GM10266 (cell line): Measurements from ENCODE around the gene ADAM10.

Experiments
- DNase-seq: peaks from one replicate; pipeline ENCODE4 v3.0.0; 2012; ENCODE audit errors: extremely low spot score
- TF ChIP-seq, protein P1 (sequence below): IDR thresholded peaks from 2 replicates; pipeline ENCODE4 v1.5.1; 2012; ENCODE audit warnings: mild to moderate bottlenecking, low read depth; ENCODE audit not compliant: control insufficient read depth, insufficient read depth; ENCODE audit errors: missing control alignments

ADAM10 gene

GRCh38 chr15:58736018-58736643, 13.4 kb downstream of the ADAM10 start:
- DNase-seq: no peak
- TF ChIP-seq, protein P1, sequence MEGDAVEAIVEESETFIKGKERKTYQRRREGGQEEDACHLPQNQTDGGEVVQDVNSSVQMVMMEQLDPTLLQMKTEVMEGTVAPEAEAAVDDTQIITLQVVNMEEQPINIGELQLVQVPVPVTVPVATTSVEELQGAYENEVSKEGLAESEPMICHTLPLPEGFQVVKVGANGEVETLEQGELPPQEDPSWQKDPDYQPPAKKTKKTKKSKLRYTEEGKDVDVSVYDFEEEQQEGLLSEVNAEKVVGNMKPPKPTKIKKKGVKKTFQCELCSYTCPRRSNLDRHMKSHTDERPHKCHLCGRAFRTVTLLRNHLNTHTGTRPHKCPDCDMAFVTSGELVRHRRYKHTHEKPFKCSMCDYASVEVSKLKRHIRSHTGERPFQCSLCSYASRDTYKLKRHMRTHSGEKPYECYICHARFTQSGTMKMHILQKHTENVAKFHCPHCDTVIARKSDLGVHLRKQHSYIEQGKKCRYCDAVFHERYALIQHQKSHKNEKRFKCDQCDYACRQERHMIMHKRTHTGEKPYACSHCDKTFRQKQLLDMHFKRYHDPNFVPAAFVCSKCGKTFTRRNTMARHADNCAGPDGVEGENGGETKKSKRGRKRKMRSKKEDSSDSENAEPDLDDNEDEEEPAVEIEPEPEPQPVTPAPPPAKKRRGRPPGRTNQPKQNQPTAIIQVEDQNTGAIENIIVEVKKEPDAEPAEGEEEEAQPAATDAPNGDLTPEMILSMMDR: no peak

DNA sequence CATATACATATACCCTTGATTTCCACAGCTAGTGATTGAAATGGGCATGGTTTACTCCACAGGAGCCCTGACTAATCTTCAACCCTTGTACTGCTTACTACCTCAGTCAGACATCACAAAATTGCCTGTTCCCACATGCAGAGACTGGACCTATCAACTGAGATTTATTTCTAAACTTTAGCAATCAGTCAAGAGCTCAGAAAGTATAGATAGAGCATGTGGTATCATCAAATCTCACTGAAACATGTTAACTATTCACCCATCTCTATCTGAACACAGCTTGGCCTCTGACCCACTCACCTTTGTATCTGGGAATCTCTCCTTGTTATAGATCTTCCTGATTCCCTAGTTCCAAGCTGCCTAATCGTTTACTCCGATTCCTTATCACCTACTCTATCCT, 14.6 kb downstream of the ADAM10 start:
- TF ChIP-seq, protein P1: no peak
- DNase-seq: no peak

DNA sequence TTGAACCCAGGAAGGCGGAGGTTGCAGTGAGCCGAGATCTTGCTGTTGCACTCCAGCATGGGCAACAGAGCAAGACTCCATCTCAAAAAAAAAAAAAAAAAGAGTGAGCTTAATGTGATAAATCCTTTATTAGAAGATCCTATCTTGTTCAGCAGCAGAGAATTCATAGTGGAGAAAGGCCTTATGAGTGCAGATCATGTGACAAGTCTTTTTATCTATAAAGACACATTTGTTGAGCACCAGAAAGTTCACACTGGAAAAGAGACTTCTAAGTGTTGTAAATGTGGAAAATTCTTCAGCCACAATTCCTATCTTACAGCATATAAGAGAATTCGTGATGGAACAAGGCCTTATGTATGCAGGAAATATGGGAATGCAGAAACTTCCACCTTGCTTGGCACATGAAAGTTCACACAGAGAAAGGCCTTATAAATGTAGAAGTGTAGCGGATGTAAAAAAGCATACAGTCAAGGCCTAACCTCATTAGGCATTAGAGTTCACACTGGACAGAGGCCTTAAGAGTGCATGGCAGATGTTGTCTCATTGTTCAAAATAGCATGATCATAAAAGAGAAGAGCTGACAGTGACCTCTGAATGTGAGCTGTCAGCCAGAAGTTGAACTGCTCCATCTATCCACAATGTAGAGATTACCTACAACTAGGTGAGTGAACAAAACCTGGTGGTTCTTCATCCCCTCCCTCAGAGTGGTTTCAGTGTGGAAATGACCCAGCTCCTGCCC, 16.7 kb downstream of the ADAM10 start:
- TF ChIP-seq, protein P1: no peak
- DNase-seq: no peak

DNA sequence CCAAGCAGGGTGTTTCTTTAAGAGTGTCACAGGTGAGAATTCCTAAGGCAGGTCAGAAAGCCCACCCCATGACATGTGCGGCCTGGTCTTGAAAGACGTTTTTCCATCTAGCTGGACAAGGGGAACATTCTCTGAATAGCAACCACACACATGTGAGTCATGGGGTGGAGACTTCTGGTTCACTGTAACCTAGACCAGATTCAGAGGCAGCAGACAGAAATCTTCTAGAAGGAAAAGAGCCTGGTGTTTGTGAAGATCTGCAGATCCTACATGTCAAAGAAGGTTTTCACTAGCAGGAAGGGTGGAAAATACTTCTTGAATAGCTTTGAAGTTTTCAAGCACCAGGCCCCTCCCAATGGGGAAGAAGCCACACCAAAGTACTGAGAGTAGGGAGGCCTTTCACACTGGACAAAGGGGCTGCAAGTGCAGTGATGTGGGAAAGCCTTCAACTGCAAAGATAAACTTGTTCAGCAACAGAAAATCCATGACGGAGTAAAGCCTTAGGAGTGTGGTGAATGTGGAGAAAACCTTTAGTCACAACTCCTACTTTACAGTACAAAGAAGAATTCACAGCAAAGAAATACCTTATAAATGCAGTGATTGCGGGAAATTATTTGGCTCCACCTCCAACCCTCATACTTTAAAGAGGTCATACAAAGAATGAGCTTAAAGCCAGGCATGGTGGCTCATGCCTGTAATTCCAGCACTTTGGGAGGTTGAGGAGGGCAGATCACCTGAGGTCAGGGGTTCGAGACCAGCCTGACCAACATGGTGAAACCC, 17.6 kb downstream of the ADAM10 start:
- DNase-seq: no peak

GRCh38 chr15:58726867-58727266, 22.6 kb downstream of the ADAM10 start:
- TF ChIP-seq, protein P1: no peak
- no peak for DNase-seq

More for the DNA sequence above, 17.6 kb downstream of the ADAM10 start:
- TF ChIP-seq, protein P1: no peak

DNA sequence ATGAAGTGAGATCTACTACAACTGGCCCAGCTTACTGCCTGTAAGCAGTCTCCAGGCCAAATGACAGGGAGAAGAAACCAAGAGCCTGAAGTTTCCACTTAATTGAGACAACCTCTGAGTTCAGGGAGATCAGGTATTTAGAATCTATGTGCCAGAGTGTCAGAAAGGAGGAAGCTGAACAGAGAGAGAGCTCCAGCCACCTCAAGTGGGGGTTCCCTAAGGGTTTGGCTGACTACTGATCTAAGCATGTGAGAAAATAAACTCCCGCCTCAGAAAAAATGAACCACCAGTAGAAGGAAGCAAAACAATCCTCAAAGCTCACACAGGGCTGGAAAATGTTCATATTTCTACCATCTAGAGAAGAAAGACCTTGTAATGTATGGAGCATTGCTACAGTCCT, 25.0 kb downstream of the ADAM10 start:
- TF ChIP-seq, protein P1: no peak
- peak; percentile 51 for DNase-seq

GRCh38 chr15:58717357-58717756, 32.1 kb downstream of the ADAM10 start:
- DNase-seq: no peak
- TF ChIP-seq, protein P1: no peak
